ENCODE results near the gene FRS3.
A peak's percentile ranks its signal among the peaks of the same experiment; 100 is the strongest.
"Not testable (repeated sequence)": the region's sequence is repeated elsewhere in the genome, so short reads cannot be mapped to it uniquely, and the experiment has no call there.

Gene FRS3

DNA sequence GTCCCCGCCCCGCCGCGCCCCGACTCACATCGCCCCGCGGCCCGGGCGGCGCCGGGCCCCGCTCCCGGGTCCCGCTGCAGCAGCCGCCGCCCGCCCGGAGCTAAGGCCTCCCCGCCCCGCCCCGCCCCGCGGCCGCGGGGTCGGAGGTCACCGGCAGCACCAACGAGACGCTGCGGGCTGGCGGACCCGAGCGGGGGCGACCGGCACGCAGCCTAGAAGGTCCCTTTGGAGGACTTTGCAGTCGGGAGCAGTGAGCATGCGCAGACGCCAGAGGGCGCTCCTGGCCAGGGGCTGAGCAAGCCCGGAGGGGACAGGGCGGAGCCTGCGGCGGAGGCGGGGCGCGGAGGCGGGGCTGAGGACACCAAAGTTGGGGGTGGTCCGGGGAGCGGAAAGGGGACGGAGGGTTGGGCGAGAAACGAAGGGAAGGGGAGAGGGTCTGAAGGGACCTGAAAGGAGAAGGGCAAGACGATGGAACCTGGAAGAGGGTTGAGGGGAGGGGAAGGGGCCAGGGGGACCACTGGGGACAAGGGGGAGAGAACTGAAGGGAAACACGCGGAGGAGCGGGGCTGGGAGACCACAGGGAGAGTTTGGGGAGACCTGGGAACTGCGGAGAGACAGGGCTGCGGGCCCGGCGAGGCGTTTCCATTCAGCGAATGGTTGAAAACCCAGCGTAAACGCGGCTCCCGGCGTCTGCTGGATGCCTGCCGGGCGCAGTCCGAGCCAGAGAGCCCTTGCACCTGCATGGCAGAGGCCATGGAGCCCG is at the start of gene FRS3:
Gene FRS3 (minus strand): TSS at position 113 of the 763 bp plus-strand sequence. CDS start 2,913 bp downstream, outside the sequence.
- peak; percentile 99 for DNase-seq (ENCODE audit: low read depth)

DNA sequence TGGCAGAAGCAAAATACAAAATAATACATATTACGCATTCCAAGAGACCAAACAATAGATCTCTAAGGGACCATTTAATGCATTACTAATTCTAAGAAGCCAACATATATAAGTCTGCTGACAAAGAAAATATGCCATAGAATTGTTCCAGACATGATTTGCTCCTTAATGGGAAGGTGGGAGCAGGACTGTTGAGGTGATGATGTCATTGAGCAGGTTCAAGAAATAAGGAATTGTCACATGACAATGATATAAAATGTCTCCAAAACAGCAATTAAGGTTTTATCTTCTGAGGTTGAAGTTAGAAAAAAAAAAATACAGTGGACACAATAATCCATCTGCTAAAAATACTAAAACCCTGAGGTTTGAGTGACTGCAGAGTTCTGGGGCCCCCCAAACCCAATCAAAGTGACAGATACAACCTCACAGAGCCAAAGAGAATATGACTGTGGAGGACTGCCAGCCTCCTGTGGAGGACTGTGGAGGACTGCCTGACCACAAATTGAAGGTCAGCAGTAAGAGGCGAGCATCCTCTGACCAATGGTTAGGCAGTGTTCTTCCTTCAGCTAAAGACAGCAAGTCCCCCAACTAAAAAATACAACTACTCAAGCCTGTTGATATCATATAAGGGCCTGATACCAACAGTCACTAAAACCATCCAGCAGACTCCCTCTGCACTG is 46.8 kb upstream of the FRS3 start:
- no peak for DNase-seq (ENCODE audit: low read depth)

DNA sequence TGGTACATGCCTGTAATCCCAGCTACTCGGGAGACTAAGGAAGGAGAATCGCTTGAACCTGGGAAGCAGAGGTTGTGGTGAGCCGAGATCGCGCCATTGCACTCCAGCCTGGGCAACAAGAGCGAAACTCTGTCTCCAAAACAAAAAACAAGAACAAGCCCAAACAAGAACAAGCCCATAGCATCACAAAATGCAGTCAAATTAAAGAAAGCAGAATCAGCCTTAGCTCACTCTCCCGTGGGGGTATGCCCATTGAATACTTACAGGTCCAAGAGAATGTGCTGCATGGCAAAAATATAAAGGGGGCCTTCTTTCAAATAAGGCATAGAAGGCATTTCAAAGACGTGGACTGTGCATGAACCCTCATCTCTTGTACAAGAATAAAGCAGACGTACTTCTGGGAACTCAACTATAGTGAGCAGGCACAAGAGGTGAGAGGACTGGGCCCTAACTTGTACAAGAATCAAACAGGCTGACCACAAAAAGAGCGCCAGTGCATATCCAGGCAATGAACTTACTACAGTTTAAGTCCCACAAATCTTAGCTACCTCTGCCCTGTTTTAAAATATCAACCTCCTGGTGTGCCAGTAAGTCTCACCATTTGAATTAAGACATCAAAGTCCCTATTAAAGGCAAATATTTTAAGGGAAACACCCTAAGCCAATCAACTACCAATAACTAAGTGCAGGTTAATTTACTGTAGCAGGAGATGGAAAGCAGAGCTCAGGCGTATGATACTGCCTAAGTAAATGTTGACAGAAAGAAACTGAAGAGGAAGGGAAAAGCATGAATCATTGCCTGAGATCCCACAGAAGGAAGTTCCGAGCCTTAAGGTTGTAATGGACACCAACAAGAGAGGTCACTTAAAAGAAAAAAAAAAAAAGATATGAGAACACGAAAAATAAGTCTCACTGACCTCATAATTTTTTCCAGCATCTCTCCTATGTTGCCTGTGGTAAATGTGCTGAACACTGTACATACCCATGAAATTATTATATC is 45.2 kb upstream of the FRS3 start:
- DNase-seq (ENCODE audit: low read depth), result no peak

DNA sequence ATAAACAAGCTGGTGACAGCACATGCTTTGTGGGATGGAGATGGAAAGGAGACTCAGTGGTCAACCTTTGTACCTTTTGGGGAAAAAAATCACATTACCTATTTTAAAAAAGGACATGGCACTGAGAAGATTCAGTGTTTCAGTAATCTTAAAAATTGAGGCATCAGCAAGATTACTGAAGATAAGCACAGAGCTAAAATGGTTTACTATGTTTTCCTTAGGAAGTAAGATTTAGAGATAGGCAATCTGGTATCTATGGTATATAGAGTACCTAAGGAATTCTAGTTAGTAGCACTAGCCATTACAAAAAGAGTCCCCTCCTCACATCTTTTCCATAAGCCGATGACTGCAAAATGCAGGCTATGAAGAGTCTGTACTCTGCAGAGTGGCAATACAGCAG is 43.5 kb upstream of the FRS3 start:
- no peak for DNase-seq (ENCODE audit: low read depth)

DNA sequence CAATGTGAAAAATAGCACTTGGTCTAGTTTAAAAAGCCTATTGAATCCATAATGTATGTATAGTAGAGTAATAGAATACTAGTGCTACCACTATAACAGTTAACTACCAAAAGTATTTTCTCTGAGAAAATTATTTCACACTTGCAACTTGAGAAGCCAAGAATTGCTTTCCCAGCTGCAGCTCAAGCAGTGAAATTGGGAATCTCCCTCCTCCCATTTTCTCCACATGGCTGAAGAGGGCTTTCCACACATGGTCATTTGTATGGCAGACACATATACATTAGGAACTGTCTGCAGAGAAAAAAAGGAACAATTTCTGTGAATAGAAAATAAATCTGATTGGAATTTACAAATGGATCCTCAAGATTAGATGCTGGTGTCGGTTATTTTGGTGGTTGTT is 42.3 kb upstream of the FRS3 start:
- DNase-seq (ENCODE audit: low read depth), result no peak

DNA sequence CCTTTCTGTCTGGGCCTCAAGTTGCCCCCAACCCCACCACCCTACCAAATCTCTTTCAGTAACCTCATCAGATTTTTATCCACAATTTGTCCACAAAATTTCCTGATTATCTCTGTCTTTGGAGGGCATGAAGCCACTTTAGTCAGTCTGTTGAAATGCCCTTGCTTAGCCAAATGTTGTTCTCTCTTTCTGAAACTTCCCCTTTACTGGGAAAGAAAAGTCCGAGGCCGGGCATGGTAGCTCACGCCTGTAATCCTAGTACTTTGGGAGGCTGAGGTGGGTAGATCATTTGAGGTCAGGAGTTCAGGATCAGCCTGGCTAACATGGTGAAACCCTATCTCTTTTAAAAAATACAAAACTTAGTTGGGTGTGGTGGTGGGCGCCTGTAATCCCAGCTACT is 41.6 kb upstream of the FRS3 start:
- no peak for DNase-seq (ENCODE audit: low read depth)

DNA sequence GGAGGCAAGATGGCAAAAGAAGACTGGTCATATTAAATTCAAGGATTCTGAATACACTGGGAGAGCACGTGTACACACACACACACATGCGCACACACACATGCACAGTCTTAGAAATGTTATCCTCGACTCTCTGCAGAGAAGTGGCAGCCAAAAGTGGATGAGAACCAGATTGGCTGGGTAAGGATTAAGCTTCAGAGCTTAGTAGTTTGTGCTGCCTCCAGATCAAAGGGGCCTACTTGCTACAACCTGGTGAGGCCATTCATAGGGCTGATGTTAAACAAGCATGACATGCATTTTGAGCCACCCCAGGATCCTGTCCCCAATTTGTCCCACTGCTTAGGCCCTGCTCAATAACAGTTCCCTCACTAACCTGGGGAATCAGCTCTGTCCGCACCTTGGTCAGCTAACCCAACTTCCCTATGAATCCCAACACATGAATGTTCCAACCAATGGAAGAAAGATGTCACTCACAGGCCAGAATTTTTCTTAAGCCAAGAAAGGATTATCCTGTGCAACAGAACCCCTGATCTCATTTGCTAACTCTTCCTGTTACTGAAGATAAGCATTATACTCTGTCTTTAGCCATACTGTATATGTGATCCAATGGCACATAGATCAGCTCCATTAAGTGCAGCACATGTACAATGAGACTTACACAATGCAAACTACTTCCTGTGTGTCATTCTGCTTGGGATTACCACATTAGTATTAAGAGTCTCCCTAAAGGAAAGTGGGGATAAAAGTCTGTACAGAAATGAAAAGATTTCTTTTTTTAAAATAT is 38.8 kb upstream of the FRS3 start:
- no peak for DNase-seq (ENCODE audit: low read depth)

- no peak for DNase-seq (ENCODE audit: low read depth)
Measured at GRCh38 chr6:41815587-41815986, 35.9 kb upstream of the FRS3 start.

DNA sequence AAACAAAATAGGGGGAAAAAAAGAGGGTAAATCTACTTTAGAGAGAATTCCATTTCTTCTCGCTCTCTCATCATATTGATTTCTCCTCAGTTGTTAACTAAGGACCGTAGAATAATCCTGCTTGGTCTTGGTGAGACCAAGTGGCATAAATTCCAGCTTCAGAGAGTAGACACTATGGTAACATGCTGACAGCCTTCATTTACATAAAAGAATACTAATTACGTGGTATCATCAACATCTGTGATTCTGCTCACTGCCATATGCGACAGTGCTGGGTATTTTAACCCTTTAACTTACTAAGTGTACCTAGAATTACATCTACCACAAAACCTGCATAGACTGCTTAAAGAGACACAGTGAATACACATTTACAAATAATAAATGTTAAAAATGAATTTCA is 34.9 kb upstream of the FRS3 start:
- DNase-seq (ENCODE audit: low read depth), result no peak

DNA sequence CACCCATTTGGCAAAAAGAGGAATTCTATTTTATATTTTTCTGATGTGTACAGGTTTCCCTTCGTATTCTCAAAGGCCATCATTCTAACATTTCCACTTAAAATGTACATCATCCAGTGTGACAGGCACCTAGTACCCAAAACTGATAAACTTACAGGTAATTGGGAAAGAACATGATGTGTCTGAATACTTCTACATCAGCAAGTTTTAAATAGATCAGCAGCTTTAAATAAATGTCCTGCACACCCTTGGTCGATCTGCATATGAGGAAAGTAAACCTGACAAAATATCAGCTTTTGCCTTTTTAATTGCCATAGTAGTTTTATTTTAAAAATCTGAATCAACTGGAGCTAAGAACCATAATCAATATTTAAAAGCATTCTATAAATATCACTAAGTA is 34.3 kb upstream of the FRS3 start:
- DNase-seq (ENCODE audit: low read depth), result no peak

DNA sequence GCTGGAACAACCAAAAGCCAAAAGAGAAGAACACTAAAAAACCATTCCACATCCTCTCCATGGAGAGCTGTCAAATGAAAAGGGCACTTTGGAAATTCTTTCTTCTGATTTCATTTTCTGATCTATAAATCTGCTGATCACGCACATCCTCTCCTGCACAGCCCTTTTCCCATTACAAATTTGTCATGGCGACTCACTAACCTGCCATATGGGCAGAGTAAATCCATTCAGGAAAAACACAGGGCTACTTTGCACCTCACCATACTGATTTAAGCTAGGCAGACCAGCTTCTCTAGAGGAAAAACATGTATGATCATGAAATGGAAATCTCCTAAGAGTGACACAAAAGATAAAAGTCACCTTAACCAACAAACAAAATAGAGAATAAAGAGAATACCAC is 33.8 kb upstream of the FRS3 start:
- no peak for DNase-seq (ENCODE audit: low read depth)

DNA sequence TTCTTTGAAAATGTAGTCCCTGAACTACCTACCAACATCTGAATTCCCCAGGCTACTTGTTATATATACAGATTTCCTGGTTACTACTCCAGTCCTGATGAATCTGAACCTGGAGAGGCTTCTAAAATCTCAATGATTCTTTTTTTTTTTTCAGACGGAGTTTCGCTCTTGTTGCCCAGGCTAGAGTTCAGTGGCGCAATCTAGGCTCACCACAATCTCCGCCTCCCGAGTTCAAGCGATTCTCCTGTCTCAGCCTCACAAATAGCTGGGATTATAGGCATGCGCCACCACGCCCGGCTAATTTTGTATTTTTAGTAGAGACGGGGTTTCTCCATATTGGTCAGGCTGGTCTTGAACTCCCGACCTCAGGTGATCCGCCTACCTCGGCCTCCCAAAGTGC is 32.2 kb upstream of the FRS3 start:
- not testable (repeated sequence) for DNase-seq (ENCODE audit: low read depth)

GRCh38 chr6:41811095-41811494 is 31.4 kb upstream of the FRS3 start:
- DNase-seq (ENCODE audit: low read depth), result no peak

- no peak for DNase-seq (ENCODE audit: low read depth)
Measured at GRCh38 chr6:41805830-41806774, 26.4 kb upstream of the FRS3 start.

DNA sequence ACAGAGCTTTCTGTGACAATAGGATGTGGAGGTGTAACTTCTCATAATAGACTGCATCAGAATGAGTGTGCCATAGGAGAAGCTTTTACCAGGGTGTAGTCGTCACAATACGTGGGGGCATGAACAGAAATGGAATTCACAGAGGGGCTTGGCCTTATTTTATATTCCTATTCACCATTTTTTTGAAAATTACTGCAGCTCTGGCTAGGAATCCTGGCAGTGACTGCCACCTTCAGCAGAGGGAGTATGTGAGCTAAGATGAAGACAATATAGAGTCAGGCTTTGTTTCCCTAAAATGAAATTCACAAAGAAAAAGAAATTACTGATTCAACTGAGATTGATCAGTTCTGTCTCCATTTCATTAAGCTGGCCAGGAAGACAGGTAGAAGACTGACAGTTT is 21.7 kb upstream of the FRS3 start:
- DNase-seq (ENCODE audit: low read depth), result no peak

GRCh38 chr6:41799559-41799911 is 19.8 kb upstream of the FRS3 start:
- no peak for DNase-seq (ENCODE audit: low read depth)

- no peak for DNase-seq (ENCODE audit: low read depth)
Measured at GRCh38 chr6:41798901-41799558, 19.3 kb upstream of the FRS3 start.

GRCh38 chr6:41796474-41796873 is 16.8 kb upstream of the FRS3 start:
- no peak for DNase-seq (ENCODE audit: low read depth)

DNA sequence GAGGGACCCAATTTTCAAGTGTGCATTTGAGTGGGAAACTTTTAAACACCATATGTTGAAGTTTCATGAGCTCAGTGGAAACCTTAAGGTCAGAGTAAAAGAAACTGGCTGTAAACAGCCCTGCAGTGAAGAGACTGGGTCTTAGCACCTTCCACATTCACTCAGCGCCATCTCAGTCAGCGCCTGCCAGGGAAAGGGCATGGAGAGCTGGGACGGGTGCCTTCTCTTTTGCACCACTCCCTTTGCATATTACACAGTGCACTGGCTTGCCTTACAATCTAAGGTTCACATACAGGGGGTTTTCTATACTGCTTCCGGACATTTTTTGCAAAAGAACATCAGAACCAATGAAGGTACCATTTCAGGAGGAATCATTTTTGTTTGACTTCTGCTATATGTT is 12.3 kb upstream of the FRS3 start:
- DNase-seq (ENCODE audit: low read depth), result no peak

DNA sequence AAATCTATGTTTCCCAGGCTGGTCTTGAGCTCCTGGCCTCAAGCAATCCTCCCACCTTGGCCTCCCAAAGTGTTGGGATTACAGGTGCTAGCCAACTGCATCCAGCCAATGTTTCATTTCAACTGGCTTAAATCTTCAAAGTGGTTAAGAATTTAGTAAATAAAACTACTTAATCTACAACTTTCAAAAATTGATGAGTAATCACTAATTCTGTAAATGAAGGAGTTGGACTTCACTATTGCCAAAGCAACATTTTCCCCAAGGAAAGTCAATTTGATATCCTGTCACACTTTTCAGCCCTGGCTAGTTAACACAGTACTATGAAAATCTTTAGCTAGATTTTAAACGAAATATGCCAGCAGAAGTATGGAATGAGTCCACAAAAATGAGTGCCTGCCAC is 11.6 kb upstream of the FRS3 start:
- no peak for DNase-seq (ENCODE audit: low read depth)
